GM18867 (cell line): ENCODE results near the gene ACOXL.
A peak's percentile ranks its signal among the peaks of the same experiment; 100 is the strongest.
"Not testable (repeated sequence)": the region's sequence is repeated elsewhere in the genome, so short reads cannot be mapped to it uniquely, and the experiment has no call there.

Experiments
- ATAC-seq: cut with Tn5 transposase; IDR thresholded peaks from one replicate; pipeline ENCODE4 v1.9.1; 2021; ENCODE audit warnings: mild to moderate bottlenecking, moderate library complexity; ENCODE audit not compliant: unreplicated experiment

Gene ACOXL

GRCh38 chr2:111030945-111031344 is 298.6 kb downstream of the ACOXL start:
- no peak for ATAC-seq

GRCh38 chr2:111031546-111032478 is 299.4 kb downstream of the ACOXL start:
- ATAC-seq: no peak

GRCh38 chr2:111032721-111033429 is 300.5 kb downstream of the ACOXL start:
- no peak for ATAC-seq

- ATAC-seq: no peak
These were observed 301.8 kb downstream of the ACOXL start for GRCh38 chr2:111034146-111034545.

GRCh38 chr2:111034606-111035005 is 302.2 kb downstream of the ACOXL start:
- ATAC-seq: no peak

- peak; percentile 67 for ATAC-seq
These were observed 303.6 kb downstream of the ACOXL start for GRCh38 chr2:111035830-111036441.

- ATAC-seq: no peak
These were observed 304.8 kb downstream of the ACOXL start for GRCh38 chr2:111037128-111037527.

GRCh38 chr2:111039628-111040383 is 307.4 kb downstream of the ACOXL start:
- no peak for ATAC-seq

- ATAC-seq: no peak
These were observed 309.2 kb downstream of the ACOXL start for GRCh38 chr2:111041398-111042202.

GRCh38 chr2:111042261-111042660 is 309.9 kb downstream of the ACOXL start:
- no peak for ATAC-seq

GRCh38 chr2:111042772-111043771 is 310.7 kb downstream of the ACOXL start:
- no peak for ATAC-seq

- no peak for ATAC-seq
These were observed 311.7 kb downstream of the ACOXL start for GRCh38 chr2:111044066-111044465.

- ATAC-seq: not testable (repeated sequence)
These were observed 312.9 kb downstream of the ACOXL start for GRCh38 chr2:111045236-111045635.

- no peak for ATAC-seq
These were observed 313.5 kb downstream of the ACOXL start for GRCh38 chr2:111045771-111046444.

- ATAC-seq: no peak
These were observed 314.3 kb downstream of the ACOXL start for GRCh38 chr2:111046670-111047069.

- ATAC-seq: no peak
These were observed 316.7 kb downstream of the ACOXL start for GRCh38 chr2:111048856-111049768.
